Stimulated activated CD4-positive, alpha-beta T cell treated with anti-CD3 and anti-CD28 coated beads, Interleukin-2, amount 100 ng/mL, for 4 hours (primary cell): ENCODE data around the gene INIP.
"Not testable (repeated sequence)": the region's sequence is repeated elsewhere in the genome, so short reads cannot be mapped to it uniquely, and the experiment has no call there.

Experiments
- DNase-seq: peaks from one replicate; pipeline ENCODE4 v3.0.0-alpha.2; 2020; ENCODE audit warnings: low read depth

INIP gene

DNA sequence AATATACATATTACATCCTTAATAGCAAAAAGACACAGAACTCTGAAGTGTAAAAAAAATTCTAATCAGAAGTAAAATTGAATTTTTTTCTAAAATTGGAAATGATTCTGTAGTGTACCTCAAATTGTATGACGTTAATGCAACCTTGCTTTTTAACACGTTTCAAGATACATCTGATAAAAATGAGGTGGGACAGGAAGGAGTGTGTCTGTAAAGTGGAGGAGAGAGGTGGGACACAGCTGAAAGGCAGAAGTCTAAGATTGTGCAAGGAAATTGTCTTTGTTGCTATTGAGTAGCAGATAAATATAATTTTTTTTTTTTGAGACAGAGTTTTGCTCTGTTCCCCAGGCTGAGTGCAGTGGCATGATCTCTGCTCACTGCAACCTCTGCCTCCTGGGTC is 17.0 kb upstream of the INIP start:
- DNase-seq: no peak

- DNase-seq: no peak
These were observed 14.1 kb upstream of the INIP start for GRCh38 chr9:112731971-112732370.

DNA sequence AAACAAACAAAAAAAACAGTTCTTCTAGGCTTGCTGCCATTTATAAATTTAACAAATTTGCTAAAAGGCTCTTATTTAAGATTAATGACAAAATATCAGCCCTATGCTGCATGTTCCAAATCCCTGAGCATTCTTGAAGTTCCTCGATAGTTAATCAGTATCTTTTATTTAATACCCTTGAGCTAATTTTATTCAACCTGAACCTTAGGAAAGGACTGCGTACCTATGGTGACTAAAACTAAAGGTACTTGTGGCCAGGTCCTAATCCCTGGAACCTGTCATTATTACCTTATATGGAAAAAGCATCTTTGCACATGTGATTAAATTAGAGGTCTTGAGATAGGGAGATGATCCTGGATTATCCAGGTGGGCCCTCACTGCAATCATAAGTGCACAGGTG is 10.5 kb upstream of the INIP start:
- DNase-seq: no peak

- no peak for DNase-seq
These were observed 8.5 kb upstream of the INIP start for GRCh38 chr9:112726428-112726827.

- DNase-seq: no peak
These were observed 8.0 kb upstream of the INIP start for GRCh38 chr9:112725961-112726360.

GRCh38 chr9:112722749-112723148 is 4.8 kb upstream of the INIP start:
- DNase-seq: not testable (repeated sequence)

GRCh38 chr9:112720113-112720780 is 2.3 kb upstream of the INIP start:
- no peak for DNase-seq

- DNase-seq: no peak
These were observed 1.8 kb upstream of the INIP start for GRCh38 chr9:112719696-112720095.

- DNase-seq: no peak
These were observed 1.3 kb upstream of the INIP start for GRCh38 chr9:112719241-112719691.

- no peak for DNase-seq
These were observed 5.2 kb downstream of the INIP start for GRCh38 chr9:112712678-112713077.

- DNase-seq: no peak
These were observed 6.7 kb downstream of the INIP start for GRCh38 chr9:112711050-112711689.

DNA sequence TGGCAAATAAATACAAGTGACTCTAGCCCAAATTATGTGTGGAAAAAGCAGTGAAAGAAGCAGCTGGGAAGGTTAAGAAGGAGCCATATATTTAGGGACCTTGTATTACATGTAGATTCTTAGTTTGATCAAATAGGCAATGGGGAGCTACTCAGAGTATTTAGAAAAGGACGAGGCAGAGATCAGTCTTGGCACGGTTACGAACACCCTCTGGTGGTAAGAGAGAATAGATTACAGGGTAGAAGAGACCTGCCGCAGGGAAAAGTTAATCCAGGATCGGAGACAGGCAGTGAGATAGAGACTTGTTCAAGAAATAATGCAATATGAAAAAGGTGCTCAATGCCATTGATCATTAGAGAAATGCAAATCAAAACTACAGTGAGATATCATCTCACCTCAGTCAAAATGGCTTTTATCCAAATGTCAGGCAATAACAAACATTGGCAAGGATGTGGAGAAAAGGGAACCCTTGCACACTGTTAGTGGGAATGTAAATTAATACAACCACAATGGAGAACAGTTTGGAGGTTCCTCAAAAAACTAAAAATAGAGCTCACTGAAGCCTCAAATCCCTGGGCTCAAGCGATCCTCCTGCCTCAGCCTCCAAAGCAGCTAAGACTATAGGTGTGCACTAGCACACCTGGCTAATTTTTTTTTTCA is 12.0 kb downstream of the INIP start:
- no peak for DNase-seq

DNA sequence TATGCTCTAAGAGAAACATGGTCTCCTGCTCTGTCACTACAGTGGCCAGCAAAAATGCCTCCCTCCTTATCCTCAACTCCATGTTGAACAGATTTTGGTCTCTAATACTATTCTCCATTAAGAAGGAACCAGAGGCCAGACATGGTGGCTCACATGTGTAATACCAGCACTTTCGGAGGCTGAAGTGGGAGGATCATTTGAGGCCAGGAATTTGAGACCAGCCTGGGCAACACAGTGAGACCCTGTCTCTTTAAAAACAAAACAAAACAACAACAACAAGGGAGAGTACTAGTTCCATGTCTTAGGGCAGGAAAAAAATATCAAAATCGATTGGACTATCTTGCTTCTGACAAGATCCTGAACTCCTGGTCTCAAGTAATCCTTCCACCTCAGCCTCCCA is 14.6 kb downstream of the INIP start:
- no peak for DNase-seq

DNA sequence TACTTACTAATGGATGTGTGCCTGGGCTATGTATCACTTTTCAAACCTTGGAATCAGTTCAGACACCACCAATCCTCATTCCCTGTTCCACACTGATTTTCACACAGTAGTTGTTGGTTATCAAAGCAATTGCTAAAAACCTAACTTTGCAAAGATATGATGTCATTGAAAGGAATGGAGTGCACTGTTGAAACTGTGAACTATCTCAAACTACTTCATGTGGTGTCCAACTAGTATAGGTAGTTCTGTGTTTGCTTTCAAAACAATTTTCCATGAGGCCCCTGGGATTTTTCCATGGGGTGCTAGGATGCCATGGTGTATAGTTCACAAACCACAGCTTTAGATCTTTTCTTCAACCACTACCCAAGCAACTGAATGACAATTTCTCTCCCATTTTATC is 17.8 kb downstream of the INIP start:
- no peak for DNase-seq

- no peak for DNase-seq
These were observed 18.7 kb downstream of the INIP start for GRCh38 chr9:112699230-112699629.

DNA sequence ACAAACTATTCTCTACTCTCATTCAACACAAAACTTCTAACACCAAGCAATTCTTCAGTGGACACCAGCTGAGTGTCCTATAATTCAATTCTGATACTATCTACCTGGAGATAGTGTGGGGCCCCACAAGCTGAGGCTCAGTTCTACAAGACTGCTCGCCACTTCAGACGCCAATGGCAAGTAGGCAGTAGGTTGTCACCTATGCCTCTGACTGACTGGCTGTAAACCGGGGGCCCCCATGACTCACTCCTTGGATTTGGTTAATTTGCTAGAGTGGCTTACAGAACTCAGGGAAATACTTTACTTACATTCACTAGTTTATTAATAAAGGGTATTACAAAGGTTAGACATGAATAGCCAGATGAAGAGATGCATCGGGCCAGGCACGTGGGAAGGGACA is 21.5 kb downstream of the INIP start:
- no peak for DNase-seq

- no peak for DNase-seq
These were observed 23.0 kb downstream of the INIP start for GRCh38 chr9:112694706-112695555.

DNA sequence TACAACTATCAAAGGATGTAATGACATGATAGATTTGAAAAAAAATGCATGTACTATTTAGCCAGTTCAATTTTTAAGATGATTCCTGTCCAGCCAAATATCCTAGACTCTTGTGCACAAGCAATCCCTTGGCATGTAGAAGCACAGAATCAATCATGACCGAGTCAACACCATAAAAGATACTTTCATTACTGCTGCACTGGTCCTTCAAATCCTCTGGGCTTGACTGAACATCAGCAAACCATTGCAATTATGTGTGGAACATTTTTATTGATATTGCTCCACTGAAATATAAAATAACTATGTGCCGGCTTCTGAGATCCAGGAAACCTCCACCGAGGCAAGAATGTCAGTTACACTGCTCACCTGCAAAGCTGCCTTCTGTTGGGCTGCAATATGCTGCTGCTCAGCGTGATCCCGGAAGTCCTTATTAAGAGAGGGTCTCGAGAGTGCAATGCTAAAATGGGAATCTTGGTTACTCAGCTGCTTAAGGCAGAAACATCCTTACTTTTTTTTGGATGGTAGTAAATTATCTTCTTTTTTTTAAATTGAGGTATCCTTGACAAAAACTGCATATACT is 28.7 kb downstream of the INIP start:
- DNase-seq: no peak

- no peak for DNase-seq
These were observed 37.0 kb downstream of the INIP start for GRCh38 chr9:112680731-112681402.

GRCh38 chr9:112677040-112677439 is 40.9 kb downstream of the INIP start:
- no peak for DNase-seq

GRCh38 chr9:112673221-112673620 is 44.7 kb downstream of the INIP start:
- DNase-seq: not testable (repeated sequence)
